ENCODE data around the gene ATP6V1F.

ATP6V1F gene

GRCh38 chr7:128902761-128903585 is 40.3 kb downstream of the ATP6V1F start:
- TF ChIP-seq EZH2phosphoT487 (IDR thresholded peaks at IDR 0.05; ENCODE audit: low read depth) = no peak
- TF ChIP-seq, protein P1, sequence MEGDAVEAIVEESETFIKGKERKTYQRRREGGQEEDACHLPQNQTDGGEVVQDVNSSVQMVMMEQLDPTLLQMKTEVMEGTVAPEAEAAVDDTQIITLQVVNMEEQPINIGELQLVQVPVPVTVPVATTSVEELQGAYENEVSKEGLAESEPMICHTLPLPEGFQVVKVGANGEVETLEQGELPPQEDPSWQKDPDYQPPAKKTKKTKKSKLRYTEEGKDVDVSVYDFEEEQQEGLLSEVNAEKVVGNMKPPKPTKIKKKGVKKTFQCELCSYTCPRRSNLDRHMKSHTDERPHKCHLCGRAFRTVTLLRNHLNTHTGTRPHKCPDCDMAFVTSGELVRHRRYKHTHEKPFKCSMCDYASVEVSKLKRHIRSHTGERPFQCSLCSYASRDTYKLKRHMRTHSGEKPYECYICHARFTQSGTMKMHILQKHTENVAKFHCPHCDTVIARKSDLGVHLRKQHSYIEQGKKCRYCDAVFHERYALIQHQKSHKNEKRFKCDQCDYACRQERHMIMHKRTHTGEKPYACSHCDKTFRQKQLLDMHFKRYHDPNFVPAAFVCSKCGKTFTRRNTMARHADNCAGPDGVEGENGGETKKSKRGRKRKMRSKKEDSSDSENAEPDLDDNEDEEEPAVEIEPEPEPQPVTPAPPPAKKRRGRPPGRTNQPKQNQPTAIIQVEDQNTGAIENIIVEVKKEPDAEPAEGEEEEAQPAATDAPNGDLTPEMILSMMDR (IDR thresholded peaks at IDR 0.05; ENCODE audit: low read depth, low read length) = no peak
- Histone ChIP-seq H3K36me3 (replicated peaks; ENCODE audit: low read depth, low read length) (no peaks in the 10 kb centered on the region), H3K4me1 (ENCODE audit: low read length) (peaks cover 14% of the 10 kb centered on the region), H4K20me1 (ENCODE audit: insufficient read depth, low read length) (no peaks in the 10 kb centered on the region), H3K4me2 (ENCODE audit: low read length) (no peak overlapping the region), H3K9ac (ENCODE audit: low read length) (no peak overlapping the region), H3K9me3 (ENCODE audit: insufficient read depth, low read length) (peaks cover 9% of the 10 kb centered on the region; the same call in 1 of the 2 replicates), H2AFZ (ENCODE audit: low read depth, low read length) (no peak overlapping the region), H3K4me3 (ENCODE audit: low read length) (no peak overlapping the region), H3K79me2 (ENCODE audit: low read length) (no peaks in the 10 kb centered on the region), H3K27me3 (ENCODE audit: low read depth, low read length) (no peaks in the 10 kb centered on the region), H3K27ac (ENCODE audit: low read length) (no peak overlapping the region)

- Histone ChIP-seq H3K4me2 (ENCODE audit: low read length) (peak overlapping the region; percentile 82), H3K9ac (ENCODE audit: low read length) (peak overlapping the region; percentile 65; the same call in 1 of the 2 replicates), H3K79me2 (ENCODE audit: low read length) (no peaks in the 10 kb centered on the region)
Measured at GRCh38 chr7:128903621-128904361, 41.1 kb downstream of the ATP6V1F start.

GRCh38 chr7:128904381-128905197 is 41.9 kb downstream of the ATP6V1F start:
- no peak for TF ChIP-seq EZH2phosphoT487 (IDR thresholded peaks at IDR 0.05; ENCODE audit: low read depth)
- TF ChIP-seq, protein P1 (IDR thresholded peaks at IDR 0.05; ENCODE audit: low read depth, low read length) = peak; percentile 86
- Histone ChIP-seq H3K27ac (ENCODE audit: low read length) (no peak overlapping the region), H3K27me3 (ENCODE audit: low read depth, low read length) (no peaks in the 10 kb centered on the region), H3K4me1 (ENCODE audit: low read length) (peaks cover 22% of the 10 kb centered on the region), H3K4me2 (ENCODE audit: low read length) (peak overlapping the region; percentile 82), H3K36me3 (replicated peaks; ENCODE audit: low read depth, low read length) (no peaks in the 10 kb centered on the region), H2AFZ (ENCODE audit: low read depth, low read length) (peak overlapping the region; percentile 91), H3K9me3 (ENCODE audit: insufficient read depth, low read length) (peaks cover 3% of the 10 kb centered on the region; the same call in 1 of the 2 replicates), H3K9ac (ENCODE audit: low read length) (peak overlapping the region; percentile 65), H3K4me3 (ENCODE audit: low read length) (peak overlapping the region; percentile 67), H3K79me2 (ENCODE audit: low read length) (no peaks in the 10 kb centered on the region), H4K20me1 (ENCODE audit: insufficient read depth, low read length) (no peaks in the 10 kb centered on the region)

More at GRCh38 chr7:128903621-128904361, 41.1 kb downstream of the ATP6V1F start:
- no peaks in the 10 kb centered on the region for H4K20me1 ChIP-seq (ENCODE audit: insufficient read depth, low read length)
- peak overlapping the region; percentile 67 for H3K4me3 ChIP-seq (ENCODE audit: low read length)
- H3K36me3 ChIP-seq (replicated peaks; ENCODE audit: low read depth, low read length) = no peaks in the 10 kb centered on the region
- peaks cover 9% of the 10 kb centered on the region; the same call in 1 of the 2 replicates for H3K9me3 ChIP-seq (ENCODE audit: insufficient read depth, low read length)
- no peaks in the 10 kb centered on the region for H3K27me3 ChIP-seq (ENCODE audit: low read depth, low read length)
- peak overlapping the region; percentile 91 for H2AFZ ChIP-seq (ENCODE audit: low read depth, low read length)
- TF ChIP-seq, protein P1 (IDR thresholded peaks at IDR 0.05; ENCODE audit: low read depth, low read length) = no peak
- no peak for TF ChIP-seq EZH2phosphoT487 (IDR thresholded peaks at IDR 0.05; ENCODE audit: low read depth)
- no peak overlapping the region for H3K27ac ChIP-seq (ENCODE audit: low read length)
- H3K4me1 ChIP-seq (ENCODE audit: low read length) = peaks cover 14% of the 10 kb centered on the region
